IPS DF 19.7 (cell line): Measurements from ENCODE around the gene ME1.
"Not testable (repeated sequence)": the region's sequence is repeated elsewhere in the genome, so short reads cannot be mapped to it uniquely, and the experiment has no call there.

Source experiments
- DNase-seq: peaks from one replicate; pipeline ENCODE4 v3.0.0-alpha.2; 2013; ENCODE audit warnings: low read depth, low spot score

Gene ME1

DNA sequence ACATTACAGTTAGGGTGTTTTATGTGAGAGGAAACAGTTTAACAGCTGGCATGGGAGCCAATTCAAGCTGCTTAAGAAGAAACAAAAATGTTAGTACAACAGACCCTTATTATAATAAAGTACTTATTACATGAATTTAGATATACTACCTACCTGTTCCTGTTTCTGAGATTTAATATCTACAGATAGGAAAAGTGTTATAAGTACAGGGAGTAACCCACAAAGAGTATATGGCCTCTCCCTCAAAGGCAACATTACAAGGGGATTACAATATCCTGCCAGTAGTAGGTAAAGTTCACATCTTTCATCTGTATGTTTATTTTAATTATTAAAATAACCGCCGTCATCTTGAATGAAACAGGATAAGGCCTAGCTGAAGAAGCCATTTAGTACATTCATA lies 1.8 kb upstream of the ME1 start:
- no peak for DNase-seq

DNA sequence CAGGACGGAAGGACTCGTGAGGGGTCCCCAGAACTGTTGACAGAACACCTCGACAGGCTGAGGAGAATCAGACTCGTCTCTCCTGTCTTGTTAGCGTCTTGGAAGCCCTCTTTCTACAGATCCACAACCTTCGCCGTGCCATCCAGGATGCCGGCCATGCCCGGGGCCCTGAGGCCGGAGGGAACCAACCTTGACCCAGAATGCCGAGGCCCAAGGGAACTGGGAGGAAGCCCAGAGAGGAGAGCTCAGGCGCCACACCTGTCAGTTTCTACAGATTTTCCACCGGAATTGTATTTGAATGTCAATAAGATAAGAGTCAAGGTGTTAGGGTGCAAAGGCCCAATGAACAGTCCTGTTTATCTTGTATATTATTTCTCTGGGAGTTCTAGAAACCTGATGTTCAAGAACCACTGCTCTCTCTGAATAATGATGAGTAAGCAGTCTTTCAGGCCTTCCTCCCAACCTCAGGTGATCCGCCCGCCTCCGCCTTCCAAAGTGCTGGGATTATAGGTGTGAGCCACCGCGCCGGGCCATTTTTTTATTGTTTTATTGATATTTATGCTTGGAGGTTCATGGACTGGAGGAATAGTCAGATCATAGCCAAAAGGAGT lies 799 bp upstream of the ME1 start:
- no peak for DNase-seq

DNA sequence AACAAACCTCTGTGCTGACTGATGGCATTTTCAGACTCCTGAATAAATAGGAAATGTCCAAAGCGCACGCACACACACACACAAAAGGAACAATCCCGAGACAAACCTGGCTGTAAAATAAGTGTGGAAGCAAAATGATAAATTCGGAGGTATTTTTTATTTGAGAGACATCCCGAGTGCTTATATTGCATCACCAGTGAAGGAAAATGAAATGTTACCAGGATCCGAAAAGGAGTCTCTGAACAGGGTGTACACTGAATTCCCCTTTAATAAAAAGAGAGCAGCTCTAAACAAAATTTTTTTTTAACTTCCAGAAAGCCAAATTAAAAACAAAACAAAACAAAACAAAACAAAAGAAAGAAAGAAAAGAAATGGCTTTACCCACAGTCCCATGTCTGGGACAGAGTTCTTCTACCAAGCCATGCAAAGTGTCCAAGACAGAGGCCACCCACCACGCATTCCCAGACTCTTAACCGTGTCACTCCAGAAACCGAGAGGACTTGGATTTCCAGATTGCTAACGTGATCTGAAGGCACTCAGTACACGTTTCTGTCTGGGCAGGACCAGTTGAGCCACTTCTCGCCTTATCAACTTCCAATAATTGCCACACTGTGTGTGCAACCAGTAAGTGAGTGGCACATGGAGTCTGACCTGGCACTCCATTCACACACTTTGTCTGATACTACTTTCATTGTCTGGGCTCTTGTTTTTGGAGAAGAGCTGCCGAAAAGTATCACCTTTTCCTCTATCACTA lies 817 bp downstream of the ME1 start:
- DNase-seq: no peak

DNA sequence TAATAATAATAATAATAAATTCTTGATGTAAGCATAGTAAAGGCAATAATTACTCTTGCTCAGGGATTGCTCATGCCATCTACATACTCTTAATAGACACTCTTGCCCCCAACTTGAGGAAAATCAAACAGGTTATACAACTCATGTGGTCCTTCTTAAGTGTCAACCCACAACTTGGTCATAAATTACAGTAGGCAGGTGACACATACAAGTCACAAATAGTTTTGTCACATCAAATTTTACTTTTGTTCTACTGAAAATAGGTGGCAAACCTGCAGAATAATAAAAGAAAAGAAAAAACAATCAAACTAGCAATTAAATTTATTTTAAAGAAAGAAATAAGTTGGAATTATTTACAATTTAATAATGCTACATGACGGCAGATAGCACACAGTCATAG lies 1.6 kb downstream of the ME1 start:
- DNase-seq: no peak

DNA sequence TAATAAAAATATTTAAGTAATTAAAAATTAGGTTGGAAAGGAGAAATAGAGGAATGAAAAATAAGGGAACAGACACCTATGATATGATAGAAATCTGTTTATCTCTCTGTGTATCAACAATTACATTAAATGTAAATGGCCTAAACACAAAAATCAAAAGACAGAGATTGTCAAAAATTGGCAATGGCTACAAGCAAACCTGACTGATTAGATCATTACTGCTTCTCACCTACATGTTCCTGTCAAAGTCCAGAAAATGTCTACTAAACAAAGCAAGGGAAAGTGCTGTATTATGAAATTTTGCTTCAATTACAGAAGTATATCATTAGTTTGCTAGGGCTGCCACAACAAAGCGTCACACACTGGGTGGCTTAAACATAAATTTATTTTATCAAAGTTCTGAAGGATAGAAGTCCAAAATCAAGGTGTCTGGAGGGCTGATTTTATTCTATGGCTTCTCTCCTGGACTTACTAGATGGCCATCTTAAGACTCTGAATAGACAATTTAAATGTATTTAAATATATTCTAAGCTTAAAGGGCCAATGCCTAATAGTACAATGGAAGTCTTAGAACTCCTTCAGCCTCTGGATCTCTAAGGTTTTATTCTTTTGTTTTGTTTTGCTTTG lies 6.3 kb downstream of the ME1 start:
- DNase-seq: no peak

DNA sequence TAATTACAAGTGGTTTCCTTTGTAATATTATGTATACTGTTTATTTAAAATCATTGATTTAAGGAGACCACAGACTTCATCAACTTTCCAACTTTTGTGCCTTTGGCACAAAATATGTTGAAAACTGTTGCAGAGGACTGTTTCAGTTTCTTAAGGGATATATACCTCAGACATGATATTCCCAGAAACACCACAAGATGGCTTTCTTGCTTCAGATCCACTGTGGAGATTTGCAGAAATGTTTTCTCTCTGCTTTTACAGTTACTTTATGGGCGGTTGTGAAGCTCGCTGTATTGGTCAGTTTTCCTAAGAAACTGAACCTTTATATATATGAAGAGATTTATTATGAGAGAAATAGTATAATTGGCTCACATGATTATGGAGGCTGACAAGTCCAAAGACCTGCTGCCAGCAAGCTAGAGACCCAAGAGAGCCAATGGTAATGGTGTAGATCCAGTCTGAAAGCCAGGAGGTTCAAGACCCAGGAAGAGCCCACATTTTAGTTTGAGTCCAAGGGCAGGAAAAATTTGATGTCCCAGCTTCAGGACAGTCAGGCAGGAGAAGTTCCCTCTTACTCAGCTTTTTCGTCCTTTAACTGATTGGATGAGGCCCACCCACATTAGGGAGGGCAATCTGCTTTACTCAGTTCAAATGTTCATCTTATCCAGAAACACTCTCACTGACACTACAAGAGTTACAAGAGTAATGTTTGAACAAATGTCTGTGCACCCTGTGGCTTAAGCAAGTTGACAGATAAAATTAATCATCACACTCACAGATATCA lies 12.8 kb downstream of the ME1 start:
- DNase-seq: no peak

DNA sequence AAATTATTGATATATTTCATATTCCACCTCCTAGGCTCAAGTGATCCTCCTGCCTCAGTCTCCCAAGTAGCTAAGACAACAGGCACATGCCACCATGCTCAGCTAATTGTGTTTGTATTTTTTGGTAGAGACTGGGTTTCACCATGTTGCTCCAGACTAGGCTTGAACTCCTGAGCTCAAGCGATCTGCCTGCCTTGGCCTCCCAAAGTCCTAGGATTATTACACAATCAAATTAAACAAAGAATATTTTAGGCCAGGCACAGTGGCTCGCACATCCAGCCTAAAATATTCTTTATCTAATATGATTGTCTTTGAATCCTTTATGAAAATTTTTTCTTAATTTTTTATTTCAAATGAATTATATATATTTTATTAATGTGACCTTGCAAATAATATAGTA lies 17.8 kb downstream of the ME1 start:
- no peak for DNase-seq

DNA sequence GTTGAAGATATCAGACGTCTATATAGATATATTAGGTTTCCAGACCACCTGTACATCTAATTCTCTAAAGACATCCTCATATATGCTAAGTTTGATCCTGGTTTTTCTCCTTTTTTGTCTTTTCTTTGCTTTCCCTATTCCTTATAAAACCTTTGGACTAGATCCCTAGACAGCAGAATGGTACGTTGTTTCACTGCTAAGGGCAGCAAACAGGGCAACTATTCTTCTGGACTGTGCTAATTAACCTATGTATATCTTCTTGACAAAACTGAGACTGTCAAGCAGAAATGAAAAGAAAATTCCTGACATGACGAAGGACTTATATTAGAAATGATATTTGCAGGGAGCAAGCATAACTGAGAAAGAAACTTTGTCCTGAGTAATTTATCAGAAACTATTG lies 19.1 kb downstream of the ME1 start:
- DNase-seq: no peak

DNA sequence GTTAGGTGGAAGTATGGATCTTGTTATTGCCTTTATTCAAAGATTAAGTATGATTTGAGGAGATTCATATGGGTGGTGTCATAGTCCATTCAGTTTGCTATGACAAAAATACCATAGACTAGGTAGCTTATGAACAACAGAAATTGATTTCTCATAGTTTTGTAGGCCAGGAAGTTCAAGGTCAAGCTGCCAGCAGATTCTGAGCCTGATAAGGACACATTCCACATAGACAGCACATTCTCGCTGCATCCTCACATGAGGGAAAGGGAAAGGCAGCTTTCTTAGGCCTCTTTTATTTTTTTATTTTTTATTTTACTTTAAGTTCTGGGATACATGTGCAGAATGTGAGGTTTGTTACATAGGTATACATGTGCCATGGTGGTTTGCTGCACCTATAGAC lies 27.7 kb downstream of the ME1 start:
- no peak for DNase-seq

DNA sequence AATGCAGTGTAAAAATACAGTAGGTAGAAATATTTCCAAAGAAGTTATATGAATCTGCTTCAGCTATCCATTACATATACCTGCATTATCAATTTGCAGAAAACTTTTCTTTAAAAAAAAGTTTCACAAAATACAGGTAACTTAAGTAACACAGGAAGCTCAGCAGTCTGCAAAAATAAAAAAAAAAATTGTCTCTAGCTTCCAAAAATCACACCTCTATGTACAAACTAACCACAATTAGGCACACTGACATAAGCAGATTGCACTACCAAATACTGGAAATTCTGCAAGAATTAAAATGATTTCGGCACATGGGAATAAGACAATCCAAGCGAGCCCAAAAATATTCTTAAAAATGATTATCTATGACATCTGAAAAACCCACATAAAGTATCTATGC lies 41.2 kb downstream of the ME1 start:
- DNase-seq: no peak

DNA sequence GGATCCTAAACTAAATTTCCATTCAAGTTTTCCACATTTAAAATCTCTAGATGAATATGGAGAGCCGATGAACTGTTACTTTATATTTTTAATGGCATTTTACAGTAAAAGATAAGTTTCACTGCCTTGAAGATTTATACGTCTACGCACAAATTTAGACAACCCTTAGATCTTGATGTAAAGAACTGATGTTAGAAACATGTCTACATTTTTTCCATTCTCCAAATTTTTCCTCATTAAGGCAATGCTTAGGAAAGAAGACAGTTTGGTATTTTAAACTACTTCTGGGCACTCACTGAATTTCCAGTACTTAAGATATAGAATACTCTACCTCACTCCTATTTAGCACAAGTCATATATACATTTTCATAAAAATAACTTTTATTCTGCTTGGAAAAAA lies 45.4 kb downstream of the ME1 start:
- DNase-seq: no peak

DNA sequence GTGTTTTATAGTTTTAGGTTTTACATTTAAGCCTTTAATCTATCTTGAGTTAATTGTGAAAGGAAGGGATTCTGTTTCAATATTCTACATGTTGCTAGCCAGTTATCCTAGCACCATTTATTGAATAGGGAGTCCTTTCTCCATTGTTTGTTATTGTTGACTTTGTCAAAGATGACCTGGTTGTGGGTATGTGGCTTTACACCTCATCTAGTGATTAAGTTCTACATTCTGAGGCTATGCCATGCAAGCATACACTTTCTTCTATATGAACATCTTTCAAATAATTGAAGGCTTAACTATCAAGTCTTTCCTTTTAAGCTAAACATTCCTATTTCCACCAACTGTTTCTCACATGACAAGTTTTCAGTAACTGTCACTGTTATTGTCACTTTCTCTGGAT lies 46.1 kb downstream of the ME1 start:
- DNase-seq: no peak

DNA sequence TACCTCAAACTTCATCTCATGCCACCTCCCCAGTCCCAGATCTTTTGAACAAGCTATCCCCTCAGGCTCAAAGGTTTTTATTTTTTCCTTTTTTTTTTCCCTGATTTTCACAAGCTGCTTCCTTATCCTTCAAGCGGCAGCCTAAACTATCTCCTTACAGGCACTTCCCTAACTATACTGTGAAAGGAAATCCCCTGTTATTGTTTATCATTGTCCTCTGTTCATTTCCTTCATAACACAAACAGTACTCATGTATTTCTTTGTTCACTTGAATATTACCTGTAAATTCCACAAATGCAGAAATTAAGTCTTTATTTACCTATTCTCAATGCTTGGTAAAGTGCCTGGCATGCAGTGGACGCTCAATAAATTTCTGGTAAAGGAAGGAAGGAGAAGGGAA lies 48.9 kb downstream of the ME1 start:
- no peak for DNase-seq

DNA sequence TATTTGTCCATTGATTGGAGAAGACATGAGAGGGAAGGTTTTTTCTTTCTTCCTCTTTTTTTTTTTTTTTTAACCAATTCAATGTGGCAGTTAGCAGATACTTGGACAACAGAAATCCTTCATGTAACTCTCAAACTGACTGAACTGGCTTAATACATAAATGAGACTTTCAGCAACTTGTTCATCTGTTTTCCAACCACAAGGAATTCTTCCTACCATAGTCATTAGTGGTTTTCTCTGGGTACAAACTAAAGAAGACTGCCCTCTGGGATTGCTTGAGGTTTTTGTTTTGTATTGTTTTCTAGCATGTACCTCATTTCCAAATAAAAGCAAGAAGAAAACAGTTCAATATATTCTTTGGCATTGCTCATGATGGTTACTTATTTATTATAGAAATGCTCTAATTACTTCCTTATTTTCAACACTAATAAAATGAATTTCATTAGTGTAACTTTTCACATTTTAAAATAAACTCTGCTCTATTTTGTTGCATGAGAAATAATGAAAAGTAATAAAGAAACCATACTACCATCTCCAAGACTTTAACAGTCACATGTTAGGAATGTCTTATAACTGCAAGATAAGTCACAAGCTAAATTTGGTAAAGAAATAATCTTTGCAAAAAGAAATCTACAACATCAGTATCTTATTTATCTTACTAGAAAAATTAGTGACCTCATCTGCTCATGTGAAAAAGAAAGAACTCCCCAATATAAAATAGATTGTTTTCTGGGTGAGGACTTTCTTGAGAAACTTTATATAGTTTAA lies 52.0 kb downstream of the ME1 start:
- DNase-seq: no peak

DNA sequence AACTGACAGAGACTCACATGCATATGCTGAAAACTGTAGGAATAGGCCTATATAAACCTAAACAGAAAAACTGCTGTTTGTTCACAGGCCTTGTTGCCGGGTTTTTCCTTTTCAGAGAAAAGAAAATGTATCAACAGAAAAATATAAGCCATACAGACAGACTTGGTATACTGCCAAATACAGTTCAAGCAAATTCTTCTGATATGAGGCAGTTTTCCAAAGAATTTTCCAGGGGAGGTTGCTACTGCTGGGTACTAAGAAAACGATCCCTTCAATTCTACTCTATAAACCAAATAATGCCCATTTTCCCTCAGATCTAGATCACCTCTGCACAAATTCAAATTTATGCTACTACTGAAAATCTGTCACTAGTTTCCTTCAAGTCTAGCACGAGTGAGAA lies 59.4 kb downstream of the ME1 start:
- DNase-seq: no peak

DNA sequence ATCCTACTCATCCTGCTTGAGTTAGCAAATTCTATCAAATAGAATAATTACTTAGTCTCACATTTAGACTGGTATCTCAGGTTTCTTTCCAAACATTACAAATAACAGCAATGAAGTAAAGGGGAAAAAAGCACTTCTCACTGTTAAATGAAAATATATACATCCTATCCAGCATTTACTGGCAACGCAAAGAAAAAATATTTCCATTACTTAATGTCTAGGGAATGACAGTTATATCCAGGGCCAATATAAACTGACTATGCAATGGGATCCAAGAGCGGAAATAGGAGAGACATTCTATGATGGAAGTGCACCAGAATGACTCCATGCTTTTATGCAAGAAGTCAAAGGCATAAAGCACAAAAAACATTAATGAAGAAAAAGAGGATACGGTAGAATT lies 60.3 kb downstream of the ME1 start:
- no peak for DNase-seq

DNA sequence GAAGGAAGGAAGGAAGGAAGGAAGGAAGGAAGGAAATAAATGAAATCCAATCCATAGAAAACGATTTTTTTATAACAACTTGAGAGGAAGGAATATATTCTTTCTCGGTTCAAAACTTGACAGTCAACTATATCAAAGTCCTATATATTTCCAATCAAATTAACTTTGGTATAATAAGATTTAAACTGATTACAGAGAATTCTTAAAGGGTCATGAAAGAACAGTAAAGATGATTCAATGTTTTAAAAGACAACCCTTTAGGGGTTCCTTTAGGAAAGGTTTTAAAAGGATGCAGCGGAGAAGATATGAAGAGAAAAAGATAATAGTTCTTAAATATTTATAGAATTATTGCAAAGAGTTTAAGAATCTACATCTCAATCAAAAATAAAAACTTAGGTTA lies 61.2 kb downstream of the ME1 start:
- DNase-seq: no peak

DNA sequence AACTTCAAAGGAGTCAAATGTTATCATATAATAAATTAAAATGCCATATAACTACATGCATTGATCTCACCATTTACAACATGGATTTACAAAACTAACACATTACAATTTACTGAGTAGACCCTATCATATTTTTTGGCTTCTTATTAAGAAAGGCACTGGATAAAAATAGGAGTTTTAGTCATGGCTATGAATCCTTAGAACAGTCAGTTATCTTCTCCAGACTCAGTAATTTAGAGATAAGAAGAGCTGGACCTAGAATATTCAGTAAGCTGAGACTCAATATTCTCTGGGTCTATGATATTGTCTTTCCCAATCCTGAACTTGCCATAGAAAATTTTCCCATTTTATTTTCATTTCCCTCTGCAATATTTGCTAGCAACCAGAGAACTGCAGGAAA lies 62.3 kb downstream of the ME1 start:
- DNase-seq: no peak

DNA sequence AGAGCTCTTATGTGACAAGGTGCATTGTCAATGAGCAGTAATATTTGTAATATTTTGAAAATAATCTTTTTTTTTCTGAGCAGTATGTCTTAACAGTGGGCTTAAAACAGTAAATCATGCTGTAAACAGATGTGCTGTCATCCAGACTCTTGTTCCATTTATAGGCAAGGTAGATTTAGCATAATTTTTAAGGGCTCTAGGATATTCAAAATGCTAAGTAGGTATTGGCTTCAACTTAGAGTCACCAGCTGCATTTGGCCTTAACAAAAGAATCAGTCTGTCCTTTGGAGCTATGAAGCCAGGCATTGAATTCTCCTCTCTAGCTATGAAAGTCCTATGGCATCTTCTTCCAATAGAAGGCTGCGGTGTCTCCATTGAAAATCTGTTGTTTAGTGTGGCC lies 63.7 kb downstream of the ME1 start:
- DNase-seq: no peak

DNA sequence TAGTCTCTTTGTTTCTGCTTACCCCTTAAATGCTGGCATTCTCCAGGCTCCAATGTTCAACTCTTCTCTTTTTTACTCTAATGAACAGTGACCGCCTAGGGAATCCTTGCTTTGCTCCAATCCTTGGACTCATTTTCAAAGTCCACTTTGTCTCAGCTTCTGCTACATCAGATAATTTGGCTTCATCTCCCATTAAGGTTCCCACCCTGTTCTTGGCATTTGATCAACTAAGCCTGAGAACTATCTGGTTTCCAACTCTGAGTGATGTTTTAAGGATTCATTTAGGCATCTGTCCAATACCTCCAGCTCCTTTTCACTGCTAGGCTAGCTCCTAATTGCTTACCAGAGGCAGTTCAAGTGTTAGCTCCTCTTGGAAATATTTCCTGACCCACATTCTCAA lies 64.9 kb downstream of the ME1 start:
- no peak for DNase-seq

DNA sequence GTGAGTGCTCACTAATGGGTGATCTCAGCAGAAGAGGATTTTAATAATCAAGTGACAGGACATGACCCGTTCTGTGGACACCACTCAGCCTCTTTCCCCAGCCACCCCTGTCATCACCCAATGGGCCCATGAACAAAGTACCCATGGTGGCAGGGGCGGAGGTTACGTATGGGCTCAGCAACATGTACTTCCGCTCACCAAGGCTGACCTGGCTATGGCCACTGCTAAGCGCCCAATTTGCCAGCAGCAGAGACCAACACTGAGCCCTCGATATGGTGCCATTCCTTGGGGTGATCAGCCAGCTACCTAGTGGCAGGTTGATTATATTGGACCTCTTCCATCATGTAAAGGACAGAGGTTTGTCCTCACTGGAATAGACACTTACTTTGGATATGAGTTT lies 68.5 kb downstream of the ME1 start:
- DNase-seq: not testable (repeated sequence)

DNA sequence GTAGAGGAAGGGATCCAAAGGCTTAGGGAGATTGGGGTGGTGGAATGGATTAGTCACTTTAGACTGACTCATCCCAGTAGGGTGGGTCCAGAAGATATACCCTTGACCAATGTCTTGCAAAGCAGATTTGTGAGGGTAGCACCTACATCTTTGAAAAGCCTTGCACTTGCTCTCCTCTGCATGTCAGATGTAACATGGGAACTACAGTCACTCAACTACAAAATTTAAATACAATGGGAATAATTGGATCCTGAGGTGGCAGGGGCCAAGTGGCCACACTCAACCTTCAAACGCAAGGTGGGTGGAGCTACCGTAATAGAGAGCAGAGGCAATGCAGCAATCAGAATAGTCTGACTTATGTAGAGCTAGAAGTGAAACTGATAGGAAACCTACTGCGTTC lies 71.2 kb downstream of the ME1 start:
- DNase-seq: no peak
